NCI-H446 (cell line): ENCODE data around the gene GPR45.
"Not testable (repeated sequence)": the region's sequence is repeated elsewhere in the genome, so short reads cannot be mapped to it uniquely, and the experiment has no call there.

Experiments
- DNase-seq, 2 experiments: peaks; one replicate each; lab custom pipeline; 2025; lab: John Stamatoyannopoulos, UW

GPR45 gene, protein sequence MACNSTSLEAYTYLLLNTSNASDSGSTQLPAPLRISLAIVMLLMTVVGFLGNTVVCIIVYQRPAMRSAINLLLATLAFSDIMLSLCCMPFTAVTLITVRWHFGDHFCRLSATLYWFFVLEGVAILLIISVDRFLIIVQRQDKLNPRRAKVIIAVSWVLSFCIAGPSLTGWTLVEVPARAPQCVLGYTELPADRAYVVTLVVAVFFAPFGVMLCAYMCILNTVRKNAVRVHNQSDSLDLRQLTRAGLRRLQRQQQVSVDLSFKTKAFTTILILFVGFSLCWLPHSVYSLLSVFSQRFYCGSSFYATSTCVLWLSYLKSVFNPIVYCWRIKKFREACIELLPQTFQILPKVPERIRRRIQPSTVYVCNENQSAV

GRCh38 chr2:105241443-105241842 is at the start of gene GPR45:
GPR45 (plus strand) TSS chr2:105241743; CDS start chr2:105241859, 116 bp downstream.
- DNase-seq: no peak

- no peak for DNase-seq
Observed at GRCh38 chr2:105194022-105194675, 47.4 kb upstream of the GPR45 start.

DNA sequence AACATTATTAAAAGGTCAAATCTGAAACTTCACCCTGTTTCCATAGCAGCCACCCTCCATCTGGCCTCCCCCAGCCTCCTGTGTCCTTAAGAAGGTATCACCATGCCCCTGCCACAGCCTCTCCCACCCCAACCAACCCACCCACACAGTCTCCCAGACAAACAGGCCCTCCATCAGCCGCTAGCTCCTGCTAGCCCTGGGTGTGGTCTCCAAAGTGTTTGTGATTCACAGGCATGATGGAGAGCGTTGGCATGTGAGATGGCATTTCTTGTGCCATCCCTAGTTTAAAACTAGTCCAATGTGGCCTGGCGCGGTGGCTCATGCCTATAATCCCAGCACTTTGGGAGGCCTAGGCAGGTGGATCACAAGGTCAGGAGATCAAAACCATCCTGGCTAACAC is 44.9 kb upstream of the GPR45 start:
- DNase-seq: no peak

GRCh38 chr2:105215586-105216192 is 25.9 kb upstream of the GPR45 start:
- DNase-seq: no peak

DNA sequence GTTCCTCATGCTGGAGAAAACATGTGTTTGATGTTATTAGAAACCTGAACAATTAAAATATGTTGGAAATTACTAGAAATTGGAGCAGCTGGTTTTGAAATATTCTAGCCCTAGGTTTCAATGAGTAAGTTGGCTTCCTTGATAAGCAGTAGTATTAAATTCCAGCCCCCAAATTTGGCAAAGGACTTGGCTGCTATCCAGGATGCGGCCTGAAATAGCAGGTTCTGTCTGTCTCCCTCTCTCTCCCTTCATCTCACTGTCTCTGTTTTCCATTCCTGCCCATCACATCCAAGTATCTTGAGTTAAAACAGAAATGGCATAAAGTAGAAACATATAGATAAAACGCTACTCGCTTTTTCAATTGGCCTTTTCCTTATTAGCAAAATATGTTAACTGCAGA is 20.9 kb upstream of the GPR45 start:
- no peak for DNase-seq

DNA sequence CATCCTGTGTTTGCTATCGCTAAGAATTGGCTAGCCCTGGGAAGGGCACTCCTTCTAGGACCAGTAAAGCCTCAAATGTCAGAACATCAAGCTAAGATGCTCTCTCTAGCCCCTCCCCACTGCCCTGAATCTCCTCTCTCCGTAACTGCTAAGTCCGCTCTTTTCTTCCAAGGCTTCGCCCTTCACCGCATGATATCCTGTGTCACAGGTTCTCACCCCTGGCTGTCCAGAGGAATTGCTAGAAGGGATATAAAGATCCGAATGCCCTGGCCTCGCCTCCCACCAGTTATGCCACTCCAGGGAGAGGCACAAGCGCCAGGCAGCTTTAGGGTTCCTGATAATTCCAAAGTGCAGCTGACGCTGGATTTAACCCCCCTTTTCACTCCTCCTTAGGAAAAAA is 17.1 kb upstream of the GPR45 start:
- DNase-seq: no peak

- no peak for DNase-seq
Observed at GRCh38 chr2:105231232-105231619, 10.3 kb upstream of the GPR45 start.

GRCh38 chr2:105235388-105236059 is 6.0 kb upstream of the GPR45 start:
- DNase-seq: peak; percentile 37 to 85

DNA sequence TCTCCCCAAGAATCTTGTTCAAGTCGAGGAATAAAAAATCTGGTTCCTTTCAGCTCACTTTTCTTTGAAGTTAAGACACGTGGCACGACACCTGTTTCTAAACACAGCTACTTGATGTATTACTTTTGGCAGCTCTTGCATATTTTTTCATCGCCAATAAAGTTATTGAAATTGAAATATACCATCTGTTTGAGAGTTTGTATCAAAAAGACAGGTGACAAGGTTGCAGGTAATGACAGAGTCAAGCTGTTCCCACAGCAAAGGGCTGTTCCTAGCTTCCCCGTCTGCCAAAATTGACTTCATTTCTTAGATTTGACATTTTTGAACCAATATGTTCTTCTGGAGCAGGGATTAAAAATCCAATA is 5.5 kb upstream of the GPR45 start:
- no peak for DNase-seq

DNA sequence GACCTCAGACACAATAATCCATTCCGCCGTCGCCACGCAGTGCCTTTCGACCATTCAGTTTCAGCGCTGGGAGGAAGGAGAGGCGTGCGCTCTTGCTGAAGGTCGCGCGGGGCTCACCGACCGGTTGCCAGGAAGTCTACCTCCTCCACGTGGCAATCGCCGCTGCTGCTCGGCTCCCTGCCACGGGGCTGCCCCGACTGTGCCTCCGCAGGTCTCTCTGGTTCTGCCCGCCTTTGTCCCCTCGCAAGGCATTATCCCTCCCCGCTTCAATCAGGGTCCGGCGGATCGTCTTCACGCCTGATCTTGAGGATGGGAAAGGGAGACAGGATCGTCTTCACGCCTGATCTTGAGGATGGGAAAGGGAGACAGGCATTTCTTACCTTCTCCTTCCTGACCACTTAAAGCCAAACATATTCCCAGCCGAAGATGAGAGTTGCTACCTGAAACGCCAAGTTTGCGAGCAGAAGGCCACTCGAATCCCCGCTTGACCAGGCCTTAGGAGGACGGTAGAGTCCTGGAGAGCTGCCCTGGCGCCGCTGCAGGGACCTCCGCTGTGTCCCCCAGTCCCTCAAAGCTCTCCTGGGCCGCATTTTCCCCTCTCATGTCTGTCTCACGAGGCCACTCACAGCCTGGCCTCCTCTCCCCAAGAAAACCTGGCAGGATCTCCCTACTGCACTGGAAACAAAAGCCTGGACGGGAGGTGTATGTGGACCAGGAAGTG is 4.3 kb upstream of the GPR45 start:
- DNase-seq: no peak

DNA sequence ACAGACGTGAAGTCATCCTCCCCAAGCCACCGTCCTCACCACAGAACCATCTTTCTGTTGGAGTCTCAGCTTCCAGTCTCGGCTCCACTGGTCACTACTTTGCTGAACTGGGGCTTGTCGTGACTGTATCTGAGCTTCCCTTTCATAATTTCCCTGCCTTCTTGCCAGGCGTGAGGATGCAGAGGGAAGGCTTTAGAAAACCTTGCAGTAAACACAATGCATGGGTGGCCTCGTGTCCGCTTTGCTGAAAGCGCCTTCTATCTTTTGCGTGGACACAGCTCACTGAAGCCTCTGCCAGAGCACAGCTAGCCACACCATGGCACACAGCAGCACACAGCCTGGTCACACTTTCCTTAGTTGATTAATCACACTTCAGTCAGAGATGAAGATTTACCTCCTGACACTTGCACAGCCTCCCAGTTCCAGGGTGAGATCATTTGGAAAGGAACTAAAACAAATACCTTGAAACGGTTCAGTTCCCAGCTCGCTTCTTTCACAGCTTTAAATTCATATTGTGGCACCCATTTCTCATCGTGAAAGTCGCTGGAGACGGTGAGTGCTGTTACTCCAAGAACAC is 2.8 kb upstream of the GPR45 start:
- no peak for DNase-seq

- DNase-seq: no peak
Observed at GRCh38 chr2:105239924-105240323, 1.6 kb upstream of the GPR45 start.

DNA sequence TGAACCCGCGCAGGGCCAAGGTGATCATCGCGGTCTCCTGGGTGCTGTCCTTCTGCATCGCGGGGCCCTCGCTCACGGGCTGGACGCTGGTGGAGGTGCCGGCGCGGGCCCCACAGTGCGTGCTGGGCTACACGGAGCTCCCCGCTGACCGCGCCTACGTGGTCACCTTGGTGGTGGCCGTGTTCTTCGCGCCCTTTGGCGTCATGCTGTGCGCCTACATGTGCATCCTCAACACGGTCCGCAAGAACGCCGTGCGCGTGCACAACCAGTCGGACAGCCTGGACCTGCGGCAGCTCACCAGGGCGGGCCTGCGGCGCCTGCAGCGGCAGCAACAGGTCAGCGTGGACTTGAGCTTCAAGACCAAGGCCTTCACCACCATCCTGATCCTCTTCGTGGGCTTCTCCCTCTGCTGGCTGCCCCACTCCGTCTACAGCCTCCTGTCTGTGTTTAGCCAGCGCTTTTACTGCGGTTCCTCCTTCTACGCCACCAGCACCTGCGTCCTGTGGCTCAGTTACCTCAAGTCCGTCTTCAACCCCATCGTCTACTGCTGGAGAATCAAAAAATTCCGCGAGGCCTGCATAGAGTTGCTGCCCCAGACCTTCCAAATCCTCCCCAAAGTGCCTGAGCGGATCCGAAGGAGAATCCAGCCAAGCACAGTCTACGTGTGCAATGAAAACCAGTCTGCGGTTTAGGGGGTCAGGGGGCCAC is 897 bp downstream of the GPR45 start:
- DNase-seq: no peak

- DNase-seq: no peak
Observed at GRCh38 chr2:105243961-105244360, 2.4 kb downstream of the GPR45 start.

DNA sequence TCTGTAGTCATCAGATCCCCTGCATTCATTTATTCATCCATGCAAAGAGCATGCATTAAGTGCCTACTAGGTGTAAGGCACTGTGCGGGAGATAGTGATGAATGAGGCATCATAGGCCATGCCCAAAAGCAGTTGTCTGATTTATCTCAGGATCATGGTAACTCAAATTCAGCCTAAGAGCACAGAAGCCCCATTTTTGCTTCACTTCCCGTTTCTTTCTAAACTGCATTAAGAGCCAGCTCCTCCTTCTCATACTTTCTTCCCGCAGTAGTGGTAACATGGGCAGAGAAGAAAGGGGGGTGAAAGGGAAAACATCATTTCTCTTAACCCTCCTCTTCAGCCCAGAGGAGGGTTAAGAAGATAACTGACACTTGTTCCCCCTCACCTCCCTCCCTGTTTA is 2.9 kb downstream of the GPR45 start:
- DNase-seq: no peak

GRCh38 chr2:105248316-105249070 is 7.0 kb downstream of the GPR45 start:
- DNase-seq: no peak

DNA sequence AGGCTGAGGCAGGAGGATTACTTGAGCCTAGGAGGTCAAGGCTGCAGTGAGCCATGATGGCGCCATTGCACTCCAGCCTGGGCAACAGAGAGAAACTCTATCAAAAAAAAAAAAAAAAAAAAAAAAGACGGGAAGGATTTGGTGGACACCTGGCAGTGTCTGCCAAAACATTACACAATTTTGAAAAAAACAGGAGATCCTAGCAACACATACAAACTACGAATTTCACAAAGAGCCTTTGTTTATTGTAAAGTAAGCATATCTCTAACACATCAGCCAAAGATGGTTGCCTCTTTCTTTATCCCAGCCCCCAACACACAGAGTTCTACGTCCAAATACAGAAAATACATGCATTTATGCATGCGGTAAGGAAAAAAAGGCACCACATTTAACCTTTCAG is 7.6 kb downstream of the GPR45 start:
- no peak for DNase-seq

DNA sequence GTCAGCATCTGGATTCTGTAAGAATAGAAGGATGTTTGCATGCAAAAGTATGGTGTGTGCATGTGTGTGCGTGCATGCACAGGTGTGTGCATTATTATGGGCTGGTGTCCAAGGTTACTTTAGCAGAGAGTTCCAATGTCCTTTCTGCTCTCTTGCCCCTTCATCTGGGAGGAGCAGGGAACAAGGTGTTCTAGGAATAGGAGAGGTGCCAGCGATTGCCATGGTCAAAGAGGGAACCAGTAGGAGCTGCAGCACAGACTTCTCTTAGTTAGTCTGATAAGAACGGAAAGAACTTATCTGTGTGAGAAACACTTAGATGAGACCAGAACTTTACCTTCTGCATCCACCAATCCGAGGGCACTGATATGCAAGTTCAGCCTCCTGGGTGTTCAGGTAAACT is 8.3 kb downstream of the GPR45 start:
- no peak for DNase-seq

- DNase-seq: not testable (repeated sequence)
Observed at GRCh38 chr2:105251016-105251648, 9.6 kb downstream of the GPR45 start.

- no peak for DNase-seq
Observed at GRCh38 chr2:105252271-105252670, 10.7 kb downstream of the GPR45 start.
